Measurements from ENCODE around the gene SRP54.
"Not testable (repeated sequence)": the region's sequence is repeated elsewhere in the genome, so short reads cannot be mapped to it uniquely, and the experiment has no call there.

Gene SRP54

DNA sequence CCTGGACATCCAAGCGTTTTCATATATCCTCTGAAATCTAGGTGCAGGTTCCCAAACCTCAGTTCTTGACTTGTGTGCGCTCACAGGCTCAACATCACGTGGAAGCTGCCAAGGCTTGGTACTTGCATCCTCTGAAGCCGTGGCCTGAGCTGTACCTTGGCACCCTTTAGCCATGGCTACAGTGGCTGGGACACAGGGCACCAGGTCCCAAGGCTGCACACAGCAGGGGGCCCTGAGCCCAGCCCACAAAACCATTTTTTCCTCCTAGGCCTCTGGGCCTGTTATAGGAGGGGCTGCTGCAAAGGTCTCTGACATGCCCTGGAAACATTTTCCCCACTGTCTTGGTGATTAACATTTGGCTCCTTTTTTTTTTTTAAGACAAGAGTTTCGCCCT, 51.6 kb downstream of the SRP54 start:
- Histone ChIP-seq H3K27me3 (ENCODE audit: control insufficient read depth in 1 of 2, insufficient read depth in 1 of 2, low read length in 2 of 2) (no peaks in the 10 kb centered on the region), H2AFZ (ENCODE audit: low read depth, low read length) (no peak overlapping the region), H3K4me3 (ENCODE audit: insufficient read depth in 1 of 2, low read depth in 1 of 2, low read length in 2 of 2) (no peak overlapping the region), H3K4me2 (ENCODE audit: low read length, poor library complexity, severe bottlenecking) (no peak overlapping the region), H3K4ac (ENCODE audit: low read depth in 1 of 2, low read length in 2 of 2) (no peak overlapping the region), H2BK5ac (ENCODE audit: low read depth, low read length, poor library complexity, severe bottlenecking) (no peak overlapping the region), H3K27ac (ENCODE audit: low read length, poor library complexity, severe bottlenecking) (no peak overlapping the region), H2BK120ac (ENCODE audit: low read depth, low read length) (no peak overlapping the region), H3K79me1 (replicated peaks; ENCODE audit: low read length, poor library complexity, severe bottlenecking) (peaks cover 3% of the 10 kb centered on the region), H3K14ac (ENCODE audit: low read length in 2 of 2) (no peak overlapping the region), H2BK12ac (ENCODE audit: low read length in 2 of 2) (no peak overlapping the region), H3K4me1 (ENCODE audit: control insufficient read depth, insufficient read depth, low read depth, low read length) (no peaks in the 10 kb centered on the region), H3K9ac (ENCODE audit: low read length) (no peak overlapping the region), H3K36me3 (ENCODE audit: control insufficient read depth in 1 of 2, insufficient read depth in 2 of 2, low read depth in 1 of 2, low read length in 2 of 2) (peaks cover 42 to 43% of the 10 kb centered on the region in 2 experiments), H3K23ac (ENCODE audit: low read length in 2 of 2) (no peak overlapping the region), H4K91ac (ENCODE audit: low read length) (no peak overlapping the region), H2BK15ac (ENCODE audit: low read depth, poor library complexity, severe bottlenecking) (no peak overlapping the region), H3K18ac (ENCODE audit: low read depth in 1 of 2, low read length in 2 of 2) (no peak overlapping the region), H4K8ac (ENCODE audit: low read length) (no peak overlapping the region), H3K9me3 (ENCODE audit: control insufficient read depth, low read length) (peaks cover 6% of the 10 kb centered on the region), H2AK5ac (ENCODE audit: low read length, severe bottlenecking) (no peak overlapping the region)
- no peak for DNase-seq
- WGBS, result 96% methylated on average over 5 of the region's 5 CpGs

DNA sequence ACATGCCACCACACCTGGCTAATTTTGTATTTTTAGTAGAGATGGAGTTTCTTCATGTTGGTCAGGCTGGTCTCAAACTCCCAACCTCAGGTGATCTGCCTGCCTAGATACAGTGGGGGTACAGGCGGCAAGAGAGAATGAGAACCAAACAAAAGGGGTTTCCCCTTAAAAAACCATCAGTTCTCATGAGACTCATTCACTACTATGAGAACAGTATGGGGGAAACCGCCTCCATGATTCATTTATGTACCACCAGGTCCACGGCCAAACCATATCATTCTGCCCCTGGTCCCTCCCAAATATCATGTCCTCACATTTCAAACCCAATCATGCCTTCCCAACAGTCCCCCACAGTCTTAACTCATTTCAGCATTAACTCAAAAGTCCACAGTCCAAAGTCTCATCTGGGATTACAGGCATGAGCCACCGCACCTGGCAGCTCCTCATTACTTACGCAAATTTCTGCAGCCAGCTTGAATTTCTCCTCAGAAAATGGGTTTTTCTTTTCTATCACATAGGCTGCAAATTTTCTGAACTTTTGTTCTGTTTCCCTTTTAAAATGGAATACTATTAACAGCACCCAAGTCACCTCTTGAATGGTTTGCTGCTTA, 52.3 kb downstream of the SRP54 start:
- H3K27ac ChIP-seq (ENCODE audit: low read length, poor library complexity, severe bottlenecking); H3K4ac ChIP-seq (ENCODE audit: low read depth in 1 of 2, low read length in 2 of 2); H4K8ac ChIP-seq (ENCODE audit: low read length); H3K23ac ChIP-seq (ENCODE audit: low read length in 2 of 2); H4K91ac ChIP-seq (ENCODE audit: low read length); H3K4me1 ChIP-seq (ENCODE audit: control insufficient read depth, insufficient read depth, low read depth, low read length); H3K9ac ChIP-seq (ENCODE audit: low read length); H3K9me3 ChIP-seq (ENCODE audit: control insufficient read depth, low read length); H3K4me2 ChIP-seq (ENCODE audit: low read length, poor library complexity, severe bottlenecking); H2BK12ac ChIP-seq (ENCODE audit: low read length in 2 of 2); H3K79me1 ChIP-seq (replicated peaks; ENCODE audit: low read length, poor library complexity, severe bottlenecking); H2BK15ac ChIP-seq (ENCODE audit: low read depth, poor library complexity, severe bottlenecking); H2BK120ac ChIP-seq (ENCODE audit: low read depth, low read length); DNase-seq; H2BK5ac ChIP-seq (ENCODE audit: low read depth, low read length, poor library complexity, severe bottlenecking); H3K18ac ChIP-seq (ENCODE audit: low read depth in 1 of 2, low read length in 2 of 2); H2AFZ ChIP-seq (ENCODE audit: low read depth, low read length); H3K4me3 ChIP-seq (ENCODE audit: insufficient read depth in 1 of 2, low read depth in 1 of 2, low read length in 2 of 2); H3K14ac ChIP-seq (ENCODE audit: low read length in 2 of 2); H3K27me3 ChIP-seq (ENCODE audit: control insufficient read depth in 1 of 2, insufficient read depth in 1 of 2, low read length in 2 of 2); H2AK5ac ChIP-seq (ENCODE audit: low read length, severe bottlenecking): not testable (repeated sequence)
- WGBS, result 98% methylated on average over 5 of the region's 5 CpGs
- peaks cover 36 to 38% of the 10 kb centered on the region in 2 experiments for H3K36me3 ChIP-seq (ENCODE audit: control insufficient read depth in 1 of 2, insufficient read depth in 2 of 2, low read depth in 1 of 2, low read length in 2 of 2)

DNA sequence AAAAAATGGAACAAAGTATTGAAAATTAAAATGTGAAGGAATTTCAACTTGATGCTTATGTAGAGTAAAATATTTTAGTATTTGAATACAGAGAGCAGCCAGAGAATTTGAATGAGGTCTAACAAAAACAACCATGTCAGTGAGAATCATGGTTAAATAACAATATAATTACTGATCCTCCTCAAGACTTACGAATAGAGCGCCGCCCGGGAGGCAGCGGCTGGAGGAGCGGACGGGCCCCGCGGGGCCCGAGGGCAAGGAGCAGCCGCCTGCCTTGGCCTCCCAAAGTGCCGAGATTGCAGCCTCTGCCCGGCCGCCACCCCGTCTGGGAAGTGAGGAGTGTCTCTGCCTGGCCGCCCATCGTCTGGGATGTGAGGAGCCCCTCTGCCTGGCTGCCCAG, 55.5 kb downstream of the SRP54 start:
- not testable (repeated sequence) for H3K9me3 ChIP-seq (ENCODE audit: control insufficient read depth, low read length); H2AFZ ChIP-seq (ENCODE audit: low read depth, low read length); H3K27me3 ChIP-seq (ENCODE audit: control insufficient read depth in 1 of 2, insufficient read depth in 1 of 2, low read length in 2 of 2); H3K4ac ChIP-seq (ENCODE audit: low read depth in 1 of 2, low read length in 2 of 2); H2BK120ac ChIP-seq (ENCODE audit: low read depth, low read length); H2BK5ac ChIP-seq (ENCODE audit: low read depth, low read length, poor library complexity, severe bottlenecking); H4K91ac ChIP-seq (ENCODE audit: low read length); H4K8ac ChIP-seq (ENCODE audit: low read length); H3K27ac ChIP-seq (ENCODE audit: low read length, poor library complexity, severe bottlenecking); H2BK12ac ChIP-seq (ENCODE audit: low read length in 2 of 2); H3K9ac ChIP-seq (ENCODE audit: low read length); H3K23ac ChIP-seq (ENCODE audit: low read length in 2 of 2); H3K4me3 ChIP-seq (ENCODE audit: insufficient read depth in 1 of 2, low read depth in 1 of 2, low read length in 2 of 2); H3K4me1 ChIP-seq (ENCODE audit: control insufficient read depth, insufficient read depth, low read depth, low read length); H3K18ac ChIP-seq (ENCODE audit: low read depth in 1 of 2, low read length in 2 of 2); H2AK5ac ChIP-seq (ENCODE audit: low read length, severe bottlenecking); H3K14ac ChIP-seq (ENCODE audit: low read length in 2 of 2); DNase-seq; H3K4me2 ChIP-seq (ENCODE audit: low read length, poor library complexity, severe bottlenecking); H3K79me1 ChIP-seq (replicated peaks; ENCODE audit: low read length, poor library complexity, severe bottlenecking); H2BK15ac ChIP-seq (ENCODE audit: low read depth, poor library complexity, severe bottlenecking)
- peaks cover 10 to 13% of the 10 kb centered on the region in 2 experiments for H3K36me3 ChIP-seq (ENCODE audit: control insufficient read depth in 1 of 2, insufficient read depth in 2 of 2, low read depth in 1 of 2, low read length in 2 of 2)
- 95% methylated on average over 10 of the region's 17 CpGs for WGBS

DNA sequence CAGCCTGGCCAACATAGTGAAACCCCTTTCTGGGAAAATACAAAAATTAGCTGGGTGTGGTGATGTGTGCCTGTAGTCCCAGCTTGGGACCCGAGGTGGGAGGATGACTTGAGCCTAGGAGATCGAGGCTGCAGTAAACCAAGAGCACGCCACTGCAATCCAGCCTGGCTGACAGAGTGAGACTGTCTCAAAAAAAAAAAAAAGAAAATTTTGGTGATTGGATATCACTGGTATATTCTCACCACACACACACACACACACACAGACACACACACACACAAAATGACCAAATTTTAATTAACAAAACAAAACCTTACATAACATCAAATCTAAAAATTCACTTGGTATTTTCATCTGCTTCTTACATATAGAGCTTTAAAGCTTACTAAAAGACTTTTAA, 59.8 kb downstream of the SRP54 start:
- H2AFZ ChIP-seq (ENCODE audit: low read depth, low read length), result no peak overlapping the region
- no peak overlapping the region for H3K4ac ChIP-seq (ENCODE audit: low read depth in 1 of 2, low read length in 2 of 2)
- H4K91ac ChIP-seq (ENCODE audit: low read length), result no peak overlapping the region
- no peak overlapping the region for H2BK12ac ChIP-seq (ENCODE audit: low read length in 2 of 2)
- H3K4me2 ChIP-seq (ENCODE audit: low read length, poor library complexity, severe bottlenecking), result no peak overlapping the region
- H3K27ac ChIP-seq (ENCODE audit: low read length, poor library complexity, severe bottlenecking), result no peak overlapping the region
- no peak overlapping the region for H2AK5ac ChIP-seq (ENCODE audit: low read length, severe bottlenecking)
- H3K27me3 ChIP-seq (ENCODE audit: control insufficient read depth in 1 of 2, insufficient read depth in 1 of 2, low read length in 2 of 2), result no peaks in the 10 kb centered on the region
- no peak overlapping the region for H2BK120ac ChIP-seq (ENCODE audit: low read depth, low read length)
- H3K23ac ChIP-seq (ENCODE audit: low read length in 2 of 2), result no peak overlapping the region
- H3K36me3 ChIP-seq (ENCODE audit: control insufficient read depth in 1 of 2, insufficient read depth in 2 of 2, low read depth in 1 of 2, low read length in 2 of 2), result no peaks in the 10 kb centered on the region
- peaks cover 2% of the 10 kb centered on the region for H3K4me1 ChIP-seq (ENCODE audit: control insufficient read depth, insufficient read depth, low read depth, low read length)
- no peak overlapping the region for H2BK5ac ChIP-seq (ENCODE audit: low read depth, low read length, poor library complexity, severe bottlenecking)
- WGBS, result 85% methylated on average over 2 of the region's 3 CpGs
- no peaks in the 10 kb centered on the region for H3K79me1 ChIP-seq (replicated peaks; ENCODE audit: low read length, poor library complexity, severe bottlenecking)
- DNase-seq, result no peak
- no peak overlapping the region for H3K14ac ChIP-seq (ENCODE audit: low read length in 2 of 2)
- H3K18ac ChIP-seq (ENCODE audit: low read depth in 1 of 2, low read length in 2 of 2), result no peak overlapping the region
- no peak overlapping the region for H4K8ac ChIP-seq (ENCODE audit: low read length)
- no peak overlapping the region for H3K4me3 ChIP-seq (ENCODE audit: insufficient read depth in 1 of 2, low read depth in 1 of 2, low read length in 2 of 2)
- H3K9ac ChIP-seq (ENCODE audit: low read length), result no peak overlapping the region
- no peaks in the 10 kb centered on the region for H3K9me3 ChIP-seq (ENCODE audit: control insufficient read depth, low read length)
- H2BK15ac ChIP-seq (ENCODE audit: low read depth, poor library complexity, severe bottlenecking), result no peak overlapping the region

Data from mesenchymal stem cell (in vitro differentiated cells and primary cell).